Calu3 (cell line): Measurements from ENCODE around the gene CYP24A1. TPM values are rescaled to one million over a fixed set of nuclear protein-coding genes. Genes with fewer than 3 reads are reported as not detected.

Experiments
- BruUV-seq: library from RNA; stranded (reverse); fragments of 400-500 nt; replicated peaks from 2 replicates; lab custom pipeline; 2021; lab: Mats Ljungman, UMichigan
- CTCF ChIA-PET: fragments of 300-600 bp; sonication (Branson Sonifier 250); formaldehyde crosslinking; loops from one replicate; lab custom pipeline; 2022; ENCODE audit warnings: antibody characterized with exemption; lab: Charles Lee
- DNase-seq: peaks from one replicate; pipeline ENCODE4 v3.0.0; 2022
- H3K27ac Mint-ChIP-seq: one replicate; pipeline ENCODE4 v1.8.0; 2022; ENCODE audit warnings: mixed read lengths; ENCODE audit not compliant: unreplicated experiment
- H3K27me3 Mint-ChIP-seq: one replicate; pipeline ENCODE4 v1.8.0; 2022; ENCODE audit warnings: mixed read lengths; ENCODE audit not compliant: unreplicated experiment
- H3K36me3 Mint-ChIP-seq: one replicate; pipeline ENCODE4 v1.8.0; 2022; ENCODE audit warnings: mild to moderate bottlenecking, moderate library complexity, mixed read lengths; ENCODE audit not compliant: insufficient read depth, unreplicated experiment
- H3K4me1 Mint-ChIP-seq: one replicate; pipeline ENCODE4 v1.8.0; 2022; ENCODE audit warnings: mild to moderate bottlenecking, low read depth, mixed read lengths; ENCODE audit not compliant: unreplicated experiment
- H3K4me3 Mint-ChIP-seq: one replicate; pipeline ENCODE4 v1.8.0; 2022; ENCODE audit warnings: mild to moderate bottlenecking, low read depth, moderate library complexity, mixed read lengths; ENCODE audit not compliant: unreplicated experiment
- H3K9me3 Mint-ChIP-seq: one replicate; pipeline ENCODE4 v1.8.0; 2022; ENCODE audit warnings: low read depth, mixed read lengths; ENCODE audit not compliant: unreplicated experiment
- intact Hi-C: fragments of 100-400 bp; cut with micrococcal nuclease; formaldehyde crosslinking; loops from one replicate; pipeline ENCODE4 v1.10.0; 2022; ENCODE audit not compliant: unreplicated experiment
- total RNA-seq: library from RNA; stranded (reverse); gene quantifications from 2 replicates; pipeline ENCODE4 v1.2.3, GENCODE V29; 2022
- TF ChIP-seq, protein P1 (sequence below): fragments of 200-600 bp; IDR thresholded peaks from one replicate; pipeline ENCODE4 v1.8.0; 2022; ENCODE audit warnings: antibody characterized with exemption; ENCODE audit not compliant: unreplicated experiment

Gene CYP24A1
- total RNA-seq, 1 experiment from 2014 or later, result 665 TPM

DNA sequence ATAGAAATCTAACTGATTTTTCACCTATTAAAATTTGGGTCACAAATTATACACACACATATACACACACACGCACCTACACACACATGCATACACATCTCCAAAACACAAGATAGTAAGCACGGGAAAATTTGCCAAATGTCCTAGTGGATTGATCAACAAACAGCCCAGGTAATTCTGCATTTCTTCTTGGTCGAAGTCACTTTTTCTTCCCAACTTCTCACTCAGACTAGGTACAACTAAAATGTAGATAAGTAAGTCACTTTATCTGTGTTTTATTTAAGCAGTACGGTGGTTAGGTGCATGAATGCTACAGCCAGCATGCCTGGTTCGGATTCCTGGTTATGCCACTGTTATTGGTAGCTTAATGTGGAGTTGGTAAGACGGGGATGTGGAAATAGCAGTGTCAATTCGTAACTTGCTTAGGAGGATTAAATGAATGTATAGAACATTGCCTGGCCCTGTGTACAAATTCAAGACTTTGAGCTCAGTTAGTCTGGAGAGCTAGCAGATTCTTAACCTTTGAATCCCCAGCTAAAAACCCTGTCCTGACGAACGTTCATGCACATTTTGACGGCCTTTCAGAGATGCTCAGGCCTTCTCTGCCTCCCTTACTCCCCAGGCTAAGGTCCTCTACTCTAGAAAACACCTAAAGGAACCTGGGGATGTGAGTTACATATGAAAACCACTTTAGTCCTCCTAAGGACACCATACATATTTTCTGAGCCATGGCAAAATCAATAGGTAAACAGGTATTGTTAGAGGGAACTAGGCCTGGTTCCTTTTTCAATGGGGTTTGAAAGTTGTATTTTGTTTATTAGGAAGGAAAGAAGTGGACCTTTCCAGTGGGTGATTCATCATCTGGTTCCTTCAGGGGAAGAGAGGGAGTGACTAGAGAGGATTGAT lies 50.9 kb downstream of the CYP24A1 start:
- Mint-ChIP-seq H3K36me3 (peaks cover 43% of the 10 kb centered on the region), H3K9me3 (no peaks in the 10 kb centered on the region), H3K27ac (peak overlapping the region; percentile 96), H3K27me3 (no peaks in the 10 kb centered on the region), H3K4me1 (peaks cover 75% of the 10 kb centered on the region), H3K4me3 (no peak overlapping the region)
- TSS peak; percentile 96 for BruUV-seq
- DNase-seq, result no peak
- TF ChIP-seq, protein P1, sequence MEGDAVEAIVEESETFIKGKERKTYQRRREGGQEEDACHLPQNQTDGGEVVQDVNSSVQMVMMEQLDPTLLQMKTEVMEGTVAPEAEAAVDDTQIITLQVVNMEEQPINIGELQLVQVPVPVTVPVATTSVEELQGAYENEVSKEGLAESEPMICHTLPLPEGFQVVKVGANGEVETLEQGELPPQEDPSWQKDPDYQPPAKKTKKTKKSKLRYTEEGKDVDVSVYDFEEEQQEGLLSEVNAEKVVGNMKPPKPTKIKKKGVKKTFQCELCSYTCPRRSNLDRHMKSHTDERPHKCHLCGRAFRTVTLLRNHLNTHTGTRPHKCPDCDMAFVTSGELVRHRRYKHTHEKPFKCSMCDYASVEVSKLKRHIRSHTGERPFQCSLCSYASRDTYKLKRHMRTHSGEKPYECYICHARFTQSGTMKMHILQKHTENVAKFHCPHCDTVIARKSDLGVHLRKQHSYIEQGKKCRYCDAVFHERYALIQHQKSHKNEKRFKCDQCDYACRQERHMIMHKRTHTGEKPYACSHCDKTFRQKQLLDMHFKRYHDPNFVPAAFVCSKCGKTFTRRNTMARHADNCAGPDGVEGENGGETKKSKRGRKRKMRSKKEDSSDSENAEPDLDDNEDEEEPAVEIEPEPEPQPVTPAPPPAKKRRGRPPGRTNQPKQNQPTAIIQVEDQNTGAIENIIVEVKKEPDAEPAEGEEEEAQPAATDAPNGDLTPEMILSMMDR, result no peak
- intact Hi-C loops, result loop anchor here (1.0 to 5.0 kb wide), 4 partner anchors 8 to 296 kb away; no protein-coding TSS in a partner anchor
- CTCF ChIA-PET, result interaction anchor here (0.9 to 1.8 kb wide), 8 partner anchors 11 to 26 kb away, joined by 3 to 8 read pairs (median 4); no protein-coding TSS in a partner anchor

DNA sequence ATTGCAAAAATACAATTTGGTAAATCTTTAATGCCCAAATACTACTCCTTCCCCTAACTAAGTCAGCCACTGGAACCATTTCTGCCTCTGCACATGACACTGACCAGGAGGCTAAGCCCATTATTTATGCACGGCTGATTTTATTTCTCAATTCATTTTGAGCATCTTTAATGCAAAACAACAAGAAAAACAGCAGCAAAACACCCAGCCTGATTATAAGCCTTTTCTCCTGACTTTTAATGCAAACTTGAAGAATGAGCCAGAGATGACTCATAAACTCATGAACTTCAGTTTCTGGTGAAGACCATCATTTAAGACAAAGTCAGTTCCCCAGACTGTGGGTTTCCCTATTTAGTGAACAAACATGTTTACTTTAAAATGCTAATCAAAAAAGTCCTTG lies 51.6 kb downstream of the CYP24A1 start:
- BruUV-seq, result no TSS peak
- TF ChIP-seq, protein P1, result no peak
- CTCF ChIA-PET, result interaction anchor here (0.7 kb wide), 2 partner anchors 336 to 362 kb away, joined by 3 to 4 read pairs; no protein-coding TSS in a partner anchor

DNA sequence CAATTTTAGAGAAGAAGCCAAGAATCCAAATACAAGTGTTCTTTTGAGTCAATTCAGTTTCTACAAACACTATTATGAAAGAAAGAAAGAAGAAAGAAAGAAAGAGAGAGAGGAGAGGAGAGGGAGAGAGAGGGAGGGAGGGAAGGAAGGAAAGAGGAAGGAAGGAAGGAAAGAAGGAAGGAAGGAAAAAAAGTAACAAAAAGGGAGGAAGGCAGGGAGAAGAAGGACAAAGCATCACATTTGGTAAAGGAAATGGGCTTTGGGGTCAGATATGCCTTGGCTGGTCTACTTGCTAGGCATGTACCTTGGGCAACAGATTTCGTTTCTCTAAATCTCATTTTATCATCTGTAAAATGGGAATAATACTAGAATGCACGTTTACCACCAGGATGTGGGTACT lies 54.0 kb downstream of the CYP24A1 start:
- TF ChIP-seq, protein P1, result no peak
- Mint-ChIP-seq H3K4me3 (no peak overlapping the region), H3K27me3 (no peaks in the 10 kb centered on the region), H3K4me1 (peaks cover 85% of the 10 kb centered on the region), H3K36me3 (peaks cover 54% of the 10 kb centered on the region), H3K27ac (peak overlapping the region; percentile 96), H3K9me3 (peaks cover under 1% of the 10 kb centered on the region)
- CTCF ChIA-PET, result no interaction called here
- no peak for DNase-seq
- intact Hi-C loops, result loop anchor here (5.0 kb wide), 1 partner anchor 292 kb away; no protein-coding TSS in a partner anchor
- BruUV-seq, result no TSS peak

More for the DNA sequence above, 51.6 kb downstream of the CYP24A1 start:
- intact Hi-C loops, result loop anchor here (5.0 kb wide), 1 partner anchor 295 kb away; no protein-coding TSS in a partner anchor
- Mint-ChIP-seq H3K9me3 (no peaks in the 10 kb centered on the region), H3K36me3 (peaks cover 43% of the 10 kb centered on the region), H3K27ac (peak overlapping the region; percentile 96), H3K4me3 (peak overlapping the region; percentile 39), H3K4me1 (peaks cover 75% of the 10 kb centered on the region), H3K27me3 (no peaks in the 10 kb centered on the region)
- DNase-seq, result no peak

DNA sequence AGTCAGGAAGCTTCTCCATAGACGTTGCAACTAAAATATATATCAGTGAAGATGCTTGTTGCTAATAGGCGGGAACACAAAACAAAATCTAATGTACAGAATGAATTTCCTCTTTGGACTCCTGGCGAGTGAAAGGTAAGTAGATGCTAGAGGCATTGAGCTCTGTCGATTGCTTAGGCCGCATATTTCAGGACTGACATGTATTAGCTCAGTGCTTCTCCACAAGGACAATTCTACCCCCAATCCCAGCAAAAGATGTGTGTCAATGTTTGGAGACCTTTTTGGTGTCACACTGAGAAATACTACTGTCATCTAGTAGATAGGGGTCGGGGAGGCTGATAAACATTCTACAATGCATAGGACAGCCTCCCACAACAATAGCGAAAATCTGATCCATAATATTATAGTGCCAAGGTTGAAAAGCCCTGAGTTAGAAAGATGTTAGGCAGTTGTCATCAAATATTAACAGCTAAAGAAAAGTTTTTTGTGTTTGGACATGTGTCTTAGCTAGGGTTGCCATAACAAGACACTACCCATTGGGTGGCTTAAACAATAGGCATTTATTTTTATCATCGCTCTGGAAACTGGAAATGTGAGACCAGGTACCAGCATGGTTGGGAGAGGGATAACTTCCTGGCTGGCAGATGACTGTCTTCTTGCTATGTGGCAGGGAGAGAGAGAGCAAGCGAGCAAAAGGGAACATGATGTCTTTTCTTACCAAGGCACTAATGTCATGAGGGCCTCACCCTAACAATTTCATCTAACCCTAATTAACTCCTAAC lies 55.4 kb downstream of the CYP24A1 start:
- Mint-ChIP-seq H3K27me3 (no peaks in the 10 kb centered on the region), H3K9me3 (peaks cover 4% of the 10 kb centered on the region), H3K36me3 (peaks cover 56% of the 10 kb centered on the region), H3K27ac (peak overlapping the region; percentile 96), H3K4me3 (no peak overlapping the region), H3K4me1 (peaks cover 85% of the 10 kb centered on the region)
- no TSS peak for BruUV-seq
- DNase-seq, result no peak
- intact Hi-C loops, result no loop called here
- CTCF ChIA-PET, result interaction anchor here (0.7 to 1.8 kb wide), 3 partner anchors 14 to 55 kb away, joined by 3 to 7 read pairs (median 4); partner anchors contain the start of gene CYP24A1
- TF ChIP-seq, protein P1, result no peak
